Sigmoid colon (tissue), 7 donors: Measurements from ENCODE around the gene GYG1. TPM values are rescaled to one million over a fixed set of nuclear protein-coding genes. Genes with fewer than 3 reads are reported as not detected.

Experiments used
- DNase-seq: peaks from one replicate; pipeline ENCODE4 v3.0.0-alpha.2; 2019
- H3K27ac ChIP-seq, 4 donors: fragments of 200-600 bp; sonication (generic); one replicate each; pipeline ENCODE4 v1.5.1; 2016 to 2019; ENCODE audit warnings: mild to moderate bottlenecking in 1 of 4
- H3K27me3 ChIP-seq, 3 donors: fragments of 200-600 bp; sonication (generic); one replicate each; pipeline ENCODE4 v1.5.1; 2019; ENCODE audit warnings: mild to moderate bottlenecking in 1 of 3
- H3K36me3 ChIP-seq, 4 donors: fragments of 200-600 bp; sonication (generic); one replicate each; pipeline ENCODE4 v1.5.1; 2016 to 2019
- H3K4me1 ChIP-seq, 4 donors: fragments of 200-600 bp; sonication (generic); one replicate each; pipeline ENCODE4 v1.5.1; 2017 to 2019
- H3K4me3 ChIP-seq, 4 donors: fragments of 200-600 bp; sonication (generic); one replicate each; pipeline ENCODE4 v1.5.1; 2017 to 2019; ENCODE audit warnings: mild to moderate bottlenecking in 2 of 4, moderate library complexity in 1 of 4
- H3K9me3 ChIP-seq, 4 donors: fragments of 200-600 bp in 3 of 4; sonication (generic) in 3 of 4; one replicate each; pipeline versions ENCODE4 v1.5.1 to v1.6.1; 2013 to 2019
- CTCF ChIP-seq, 4 experiments: fragments of 450-650 bp in 3 of 4; fragments of 200-600 bp in 1 of 4; IDR thresholded peaks; one replicate each; pipeline ENCODE4 v1.5.1; 2016 to 2019; ENCODE audit warnings: antibody characterized with exemption in 4 of 4, mild to moderate bottlenecking in 3 of 4, moderate library complexity in 2 of 4
- EP300 ChIP-seq, 4 donors: sonication (generic); formaldehyde crosslinking; IDR thresholded peaks; one replicate each; pipeline ENCODE4 v1.6.1; 2017; ENCODE audit warnings: antibody characterized with exemption in 4 of 4
- POLR2A ChIP-seq, 2 donors: fragments of 450-650 bp; IDR thresholded peaks; one replicate each; pipeline ENCODE4 v1.6.1; 2016; ENCODE audit warnings: antibody characterized with exemption in 2 of 2, mild to moderate bottlenecking in 2 of 2, moderate library complexity in 2 of 2
- POLR2AphosphoS5 ChIP-seq, 4 donors: sonication (generic); formaldehyde crosslinking; IDR thresholded peaks; one replicate each; pipeline ENCODE4 v1.6.1; 2017; ENCODE audit warnings: antibody characterized with exemption in 4 of 4
- WGBS, 2 donors: extraction: QIAGEN DNeasy Blood & Tissue Kit; methylation state at CpG; one replicate each; pipeline ENCODE4 v1.1.7; 2013; 5-methylcytosine and 5-hydroxymethylcytosine counted together
- intact Hi-C: fragments of 100-400 bp; cut with DNase I; formaldehyde crosslinking; loops from one replicate; pipeline ENCODE4 v1.15.1; 2023
- polyA plus RNA-seq, 3 donors: library from polyadenylated mRNA; stranded (reverse); fragments of 200-250 nt; gene quantifications; one replicate each; pipeline ENCODE4 v1.2.3, GENCODE V29; 2013
- total RNA-seq, 4 donors: library from RNA; depleted of rRNA; stranded (reverse); fragments of >200 nt; gene quantifications; one replicate each; pipeline ENCODE4 v1.1.0, GENCODE V29; 2016
- donor health status: healthy with polysubstance abuse.
- donor health status: Bipolar disorder and iron deficiency.
- donor health status: healthy.

GYG1 gene
- total and polyA plus RNA-seq, 7 donors = 31.8 to 213 (median 142) TPM

GRCh38 chr3:149020839-149021252, 29.5 kb downstream of the GYG1 start:
- TF ChIP-seq EP300 (IDR thresholded peaks at IDR 0.05) (no peak), CTCF (IDR thresholded peaks at IDR 0.05) (no peak), POLR2AphosphoS5 (IDR thresholded peaks at IDR 0.05) (no peak), POLR2A (IDR thresholded peaks at IDR 0.05) (no peak)
- Histone ChIP-seq H3K9me3 (no peaks in the 10 kb centered on the region), H3K4me3 (no peak overlapping the region), H3K4me1 (peaks cover 0 to 74% (median 61%) of the 10 kb centered on the region in 4 donors), H3K27ac (peak overlapping the region in 3 of 4 donors; percentile 55 to 71 (median 68)), H3K36me3 (peaks cover 0 to 62% (median 27%) of the 10 kb centered on the region in 4 donors), H3K27me3 (no peaks in the 10 kb centered on the region)
- WGBS, 2 donors = 83 to 92% methylated on average over 4 of the region's 4 CpGs
- DNase-seq = no peak
- intact Hi-C loops = no loop called here

GRCh38 chr3:149021830-149022229, 30.5 kb downstream of the GYG1 start:
- intact Hi-C loops = no loop called here
- 69 to 71% methylated on average over 1 of the region's 1 CpG for WGBS, 2 donors
- Histone ChIP-seq H3K4me1 (peaks cover 0 to 66% (median 54%) of the 10 kb centered on the region in 4 donors), H3K27me3 (no peaks in the 10 kb centered on the region), H3K36me3 (peaks cover 0 to 71% (median 32%) of the 10 kb centered on the region in 4 donors), H3K4me3 (no peak overlapping the region), H3K9me3 (no peaks in the 10 kb centered on the region), H3K27ac (peak overlapping the region in 3 of 4 donors; percentile 13 to 30 (median 17))
- no peak for TF ChIP-seq POLR2AphosphoS5 (IDR thresholded peaks at IDR 0.05)
- TF ChIP-seq POLR2A (IDR thresholded peaks at IDR 0.05) = no peak
- no peak for TF ChIP-seq CTCF (IDR thresholded peaks at IDR 0.05)
- TF ChIP-seq EP300 (IDR thresholded peaks at IDR 0.05) = no peak
- no peak for DNase-seq

GRCh38 chr3:149023951-149024350, 32.6 kb downstream of the GYG1 start:
- DNase-seq = no peak

GRCh38 chr3:149026718-149027117, 35.4 kb downstream of the GYG1 start:
- H3K9me3 ChIP-seq = no peaks in the 10 kb centered on the region
- H3K4me1 ChIP-seq = peaks cover 0 to 38% (median 16%) of the 10 kb centered on the region in 4 donors
- peaks cover 0 to 69% (median 38%) of the 10 kb centered on the region in 4 donors for H3K36me3 ChIP-seq
- H3K27ac ChIP-seq = peak overlapping the region in 2 of 4 donors; percentile 15 to 28
- TF ChIP-seq POLR2A (IDR thresholded peaks at IDR 0.05) = no peak
- TF ChIP-seq EP300 (IDR thresholded peaks at IDR 0.05) = no peak
- no peak for TF ChIP-seq POLR2AphosphoS5 (IDR thresholded peaks at IDR 0.05)
- no peak for TF ChIP-seq CTCF (IDR thresholded peaks at IDR 0.05)
- WGBS, 2 donors = 85 to 91% methylated on average over 4 of the region's 4 CpGs
- H3K4me3 ChIP-seq = no peak overlapping the region
- DNase-seq = no peak
- intact Hi-C loops = no loop called here
- no peaks in the 10 kb centered on the region for H3K27me3 ChIP-seq

More at GRCh38 chr3:149023951-149024350, 32.6 kb downstream of the GYG1 start:
- H3K27me3 ChIP-seq = no peaks in the 10 kb centered on the region
- intact Hi-C loops = no loop called here
- H3K9me3 ChIP-seq = no peaks in the 10 kb centered on the region
- 90% methylated on average over 3 of the region's 3 CpGs for WGBS, 2 donors
- TF ChIP-seq EP300 (IDR thresholded peaks at IDR 0.05) = no peak
- no peak for TF ChIP-seq CTCF (IDR thresholded peaks at IDR 0.05)
- TF ChIP-seq POLR2A (IDR thresholded peaks at IDR 0.05) = no peak
- TF ChIP-seq POLR2AphosphoS5 (IDR thresholded peaks at IDR 0.05) = no peak
- H3K36me3 ChIP-seq = peaks cover 0 to 81% (median 38%) of the 10 kb centered on the region in 4 donors
- peaks cover 0 to 47% (median 35%) of the 10 kb centered on the region in 4 donors for H3K4me1 ChIP-seq
- no peak overlapping the region for H3K4me3 ChIP-seq
- H3K27ac ChIP-seq = peak overlapping the region in 1 of 4 donors; percentile 44

GRCh38 chr3:149031096-149031495, 39.8 kb downstream of the GYG1 start:
- WGBS, 2 donors = 77 to 80% methylated on average over 2 of the region's 2 CpGs
- Histone ChIP-seq H3K27ac (peak overlapping the region in 1 of 4 donors; percentile 46), H3K36me3 (peaks cover 0 to 45% (median 8%) of the 10 kb centered on the region in 4 donors), H3K4me3 (no peak overlapping the region), H3K27me3 (no peaks in the 10 kb centered on the region), H3K4me1 (peaks cover 0 to 17% (median 6%) of the 10 kb centered on the region in 4 donors), H3K9me3 (no peaks in the 10 kb centered on the region)
- no peak for DNase-seq
- intact Hi-C loops = no loop called here
- TF ChIP-seq POLR2AphosphoS5 (IDR thresholded peaks at IDR 0.05) (no peak), EP300 (IDR thresholded peaks at IDR 0.05) (no peak), CTCF (IDR thresholded peaks at IDR 0.05) (no peak), POLR2A (IDR thresholded peaks at IDR 0.05) (no peak)
